PC-3 (cell line): ENCODE results near the gene SH3BP4. TPM values are rescaled to one million over a fixed set of nuclear protein-coding genes. Genes with fewer than 3 reads are reported as not detected.

Source experiments
- ATAC-seq: fragments of 200-7000 bp; cut with Tn5 transposase; 2 replicates; pipeline ENCODE4 v1.9.1; 2020; ENCODE audit warnings: mild to moderate bottlenecking, moderate library complexity
- BruUV-seq: library from RNA; stranded (reverse); fragments of 400-500 nt; replicated peaks from 2 replicates; lab custom pipeline; 2021; lab: Mats Ljungman, UMichigan
- CTCF ChIA-PET: fragments of 300-600 bp; sonication (Branson Sonifier 250); formaldehyde crosslinking; loops from one replicate; lab custom pipeline; 2022; ENCODE audit warnings: antibody characterized with exemption; lab: Charles Lee
- POLR2A ChIA-PET: fragments of 300-600 bp; sonication (Branson Sonifier 250); formaldehyde crosslinking; loops from one replicate; lab custom pipeline; 2022; ENCODE audit warnings: antibody characterized with exemption; ENCODE audit not compliant: unreplicated experiment; lab: Charles Lee
- DNase-seq: peaks from one replicate; pipeline ENCODE4 v3.0.0-alpha.2; 2015
- H2AFZ ChIP-seq: fragments of 300-600 bp; sonication (generic); 2 replicates; pipeline ENCODE4 v1.6.0; 2016; ENCODE audit warnings: antibody characterized with exemption, low read length
- H3F3A ChIP-seq: fragments of 300-600 bp; sonication (generic); one replicate; pipeline ENCODE4 v1.6.0; 2017; ENCODE audit warnings: antibody characterized with exemption, low read length, control low read depth, mild to moderate bottlenecking; ENCODE audit not compliant: unreplicated experiment
- H3K27ac ChIP-seq: fragments of 300-600 bp; sonication (generic); 2 replicates; pipeline ENCODE4 v1.5.1; 2016; ENCODE audit warnings: mild to moderate bottlenecking, low read length
- H3K27me3 ChIP-seq: fragments of 300-600 bp; sonication (generic); 2 replicates; pipeline ENCODE4 v1.6.1; 2016; ENCODE audit warnings: low read length, mixed read lengths
- H3K36me3 ChIP-seq: fragments of 300-600 bp; sonication (generic); 2 replicates; pipeline ENCODE4 v1.6.1; 2016; ENCODE audit warnings: low read depth, mixed run types, low read length, mixed read lengths
- H3K4me1 ChIP-seq: fragments of 300-600 bp; sonication (generic); 2 replicates; pipeline ENCODE4 v1.5.1; 2016; ENCODE audit warnings: low read length; ENCODE audit not compliant: insufficient read depth
- H3K4me2 ChIP-seq: fragments of 300-600 bp; sonication (generic); 2 replicates; pipeline ENCODE4 v1.6.0; 2016; ENCODE audit warnings: low read length
- H3K4me3 ChIP-seq: fragments of 300-600 bp; sonication (generic); 2 replicates; pipeline ENCODE4 v1.5.1; 2016; ENCODE audit warnings: mild to moderate bottlenecking, low read length, mixed read lengths
- H3K79me2 ChIP-seq: fragments of 300-600 bp; sonication (generic); 2 replicates; pipeline ENCODE4 v1.6.1; 2017; ENCODE audit warnings: low read length, mixed read lengths
- H3K9ac ChIP-seq: fragments of 300-600 bp; sonication (generic); 2 replicates; pipeline ENCODE4 v1.6.0; 2016; ENCODE audit warnings: mild to moderate bottlenecking, low read length
- H3K9me2 ChIP-seq: fragments of 300-600 bp; sonication (generic); replicated peaks from 2 replicates; pipeline ENCODE4 v1.6.1; 2016; ENCODE audit warnings: mixed run types, low read length, mixed read lengths
- H3K9me3 ChIP-seq: fragments of 300-600 bp; sonication (generic); 2 replicates; pipeline ENCODE4 v1.6.1; 2016; ENCODE audit warnings: low read length, mixed read lengths
- H4K20me1 ChIP-seq: fragments of 300-600 bp; sonication (generic); 2 replicates; pipeline ENCODE4 v1.6.1; 2016; ENCODE audit warnings: low read length, mixed read lengths
- EZH2 ChIP-seq: fragments of 300-600 bp; sonication (generic); IDR thresholded peaks from one replicate; pipeline ENCODE4 v1.6.1; 2017; ENCODE audit warnings: antibody characterized with exemption, mild to moderate bottlenecking, low read length; ENCODE audit not compliant: unreplicated experiment
- EZH2phosphoT487 ChIP-seq: fragments of 300-600 bp; sonication (generic); IDR thresholded peaks from 2 replicates; pipeline ENCODE4 v1.6.1; 2018; ENCODE audit warnings: mild to moderate bottlenecking, antibody characterized with exemption, low read length, borderline replicate concordance
- intact Hi-C: fragments of 100-400 bp; cut with micrococcal nuclease; formaldehyde crosslinking; loops from 2 replicates; pipeline ENCODE4 v1.9.0; 2023
- total RNA-seq: library from RNA; depleted of rRNA; stranded (reverse); fragments of >200 nt; gene quantifications from 2 replicates; pipeline ENCODE4 v1.2.3, GENCODE V29; 2014
- TF ChIP-seq, protein P1 (sequence below): fragments of 300-600 bp; sonication (generic); conservative IDR thresholded peaks from 2 replicates; pipeline ENCODE4 v1.5.1; 2017; ENCODE audit warnings: antibody characterized with exemption, low read depth, mild to moderate bottlenecking, low read length

SH3BP4 gene
- total RNA-seq, 1 experiment from 2014 or later = 35.2 TPM

DNA sequence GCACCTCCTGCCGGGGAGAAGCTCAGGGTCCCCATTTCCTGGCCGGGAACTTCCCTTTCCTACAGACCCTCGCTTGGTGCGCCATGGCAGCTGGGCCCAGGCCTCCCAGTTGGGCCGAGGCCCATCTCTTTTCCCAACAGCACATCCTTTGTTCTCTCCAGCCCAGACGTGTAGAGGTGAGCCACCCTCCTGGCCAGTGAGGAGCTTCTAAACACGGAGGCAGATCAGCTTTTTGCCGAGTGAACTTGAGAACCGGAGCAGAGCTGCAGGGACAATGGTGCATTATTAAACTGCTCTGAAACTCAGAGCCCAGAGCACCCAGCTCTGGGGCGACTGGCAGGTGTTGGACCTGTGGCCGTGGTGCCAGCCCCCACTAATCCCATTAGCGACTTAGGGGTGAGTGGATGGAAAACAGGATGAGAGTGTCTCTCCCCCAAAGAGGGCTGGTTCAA lies 25.4 kb downstream of the SH3BP4 start:
- Histone ChIP-seq H2AFZ (no peak overlapping the region), H3K4me3 (no peak overlapping the region), H3K4me2 (no peak overlapping the region)

DNA sequence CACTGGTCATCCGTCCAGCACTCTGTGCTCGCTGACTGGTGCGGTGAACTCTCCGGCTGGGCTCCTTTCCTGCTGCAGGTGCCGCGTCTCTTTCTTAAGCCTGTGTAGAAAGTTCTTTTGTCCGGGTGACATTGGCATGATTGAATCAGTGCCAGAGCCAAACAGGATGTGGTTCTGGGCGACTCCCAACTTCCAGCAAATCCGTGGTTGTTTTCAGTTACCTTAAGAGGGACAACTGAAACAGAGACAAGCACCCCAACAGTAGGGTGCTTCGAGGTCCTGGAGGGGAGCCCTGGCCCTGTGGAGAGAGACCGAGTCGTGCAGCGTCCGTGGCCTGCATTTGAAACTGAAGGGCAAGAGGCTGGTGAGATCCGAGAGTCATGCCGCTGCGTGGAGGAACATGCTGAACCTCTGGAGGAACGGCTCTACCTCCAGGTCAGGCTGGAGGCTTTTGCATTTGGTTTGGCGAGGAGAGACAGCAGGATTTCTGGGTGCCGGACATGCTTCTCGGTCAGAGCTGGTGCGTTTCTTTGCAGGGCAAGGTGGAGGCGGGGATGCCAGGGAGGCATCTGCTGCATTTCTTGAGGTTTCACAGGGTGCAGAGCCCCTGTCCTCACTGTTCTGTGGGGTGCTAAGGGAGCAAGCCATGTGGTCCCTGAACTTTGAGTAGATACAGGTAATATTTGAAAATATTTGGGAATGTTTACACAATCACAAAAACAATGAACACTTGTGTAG lies 26.8 kb downstream of the SH3BP4 start:
- Histone ChIP-seq H3K9me2 (no peaks in the 10 kb centered on the region), H3K4me2 (peak overlapping the region; percentile 90), H3F3A (peaks cover 19% of the 10 kb centered on the region), H2AFZ (peak overlapping the region; percentile 48), H3K4me1 (peaks cover 53% of the 10 kb centered on the region), H3K27ac (peak overlapping the region; percentile 96), H3K79me2 (peaks cover 90% of the 10 kb centered on the region), H3K9me3 (no peaks in the 10 kb centered on the region), H3K27me3 (no peaks in the 10 kb centered on the region), H3K9ac (peak overlapping the region; percentile 56), H4K20me1 (no peaks in the 10 kb centered on the region), H3K4me3 (peak overlapping the region; percentile 64), H3K36me3 (0 out of 2 replicates have a peak, but pooled peaks cover 3% of the 10 kb centered on the region)
- intact Hi-C loops = no loop called here
- TSS peak; percentile 11 for BruUV-seq
- no peak for TF ChIP-seq EZH2phosphoT487
- TF ChIP-seq EZH2 = no peak
- ATAC-seq (peak; percentile 31), DNase-seq (peak; percentile 88)
- CTCF ChIA-PET = interaction anchor here (0.9 kb wide), 1 partner anchor 26 kb away, joined by 3 read pairs; no protein-coding TSS in a partner anchor
- POLR2A ChIA-PET = no interaction called here

More for the DNA sequence above, 25.4 kb downstream of the SH3BP4 start:
- Histone ChIP-seq H3K9me3 (no peaks in the 10 kb centered on the region), H3K27ac (no peak overlapping the region), H4K20me1 (no peaks in the 10 kb centered on the region), H3K9me2 (no peaks in the 10 kb centered on the region), H3K36me3 (0 out of 2 replicates have a peak, but pooled peaks cover 3% of the 10 kb centered on the region), H3F3A (peaks cover 19% of the 10 kb centered on the region), H3K4me1 (peaks cover 45% of the 10 kb centered on the region), H3K9ac (no peak overlapping the region), H3K27me3 (no peaks in the 10 kb centered on the region), H3K79me2 (peaks cover 90% of the 10 kb centered on the region)
- CTCF ChIA-PET = no interaction called here
- POLR2A ChIA-PET = no interaction called here
- intact Hi-C loops = no loop called here
- no peak for ATAC-seq
- no TSS peak for BruUV-seq
- no peak for TF ChIP-seq EZH2phosphoT487
- no peak for TF ChIP-seq EZH2
- no peak for DNase-seq

DNA sequence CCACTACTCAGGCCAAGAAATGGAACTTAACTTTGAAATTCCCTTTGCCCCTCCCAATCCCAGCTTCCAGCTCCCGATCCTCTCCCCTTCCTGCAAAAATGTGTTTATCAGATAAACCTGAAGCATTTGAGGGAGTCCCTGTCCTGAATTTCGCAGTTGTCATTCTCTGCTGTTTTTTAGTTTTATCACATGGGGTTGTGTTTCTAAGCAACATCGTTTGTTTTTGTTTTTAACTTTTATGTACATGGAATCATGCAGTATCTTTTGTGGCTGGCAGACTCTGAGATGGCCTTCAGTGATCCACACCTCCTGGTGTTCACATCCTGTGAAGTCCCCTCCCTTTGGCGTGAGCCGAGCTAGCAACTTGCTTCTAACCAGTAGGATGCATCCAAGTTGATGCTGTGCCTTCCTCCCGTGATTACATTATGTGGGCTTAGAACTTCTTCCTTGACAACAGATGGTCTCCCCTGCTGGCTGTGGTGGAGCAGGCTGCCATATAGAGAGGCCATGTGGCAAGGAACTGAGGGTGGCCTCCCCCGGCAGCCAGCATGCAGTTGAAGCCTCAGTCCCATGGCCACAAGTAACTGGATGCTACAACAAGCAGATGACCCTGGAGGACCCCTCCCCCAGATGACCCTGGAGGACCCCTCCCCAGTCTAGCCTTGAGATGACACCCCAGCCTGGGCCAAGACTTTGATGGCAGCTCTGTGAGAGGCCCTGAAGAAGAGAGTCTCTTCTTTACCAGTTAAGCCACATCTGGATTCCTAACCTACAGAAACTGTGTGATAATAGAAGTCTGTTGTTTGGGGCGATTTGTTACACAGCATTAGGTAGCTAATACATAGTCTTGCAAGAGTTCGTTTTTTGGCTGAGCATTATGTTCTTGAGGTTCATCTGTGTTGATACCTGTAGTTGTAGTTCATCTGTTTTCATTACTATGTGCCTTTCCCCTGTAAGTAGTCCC lies 27.7 kb downstream of the SH3BP4 start:
- peak overlapping the region; percentile 90 for H3K4me2 ChIP-seq
- H2AFZ ChIP-seq = no peak overlapping the region
- ATAC-seq = no peak
- BruUV-seq = no TSS peak
- no peaks in the 10 kb centered on the region for H3K9me3 ChIP-seq
- peak overlapping the region; percentile 96 for H3K27ac ChIP-seq
- no peak for TF ChIP-seq EZH2
- TF ChIP-seq EZH2phosphoT487 = no peak
- TF ChIP-seq, protein P1, sequence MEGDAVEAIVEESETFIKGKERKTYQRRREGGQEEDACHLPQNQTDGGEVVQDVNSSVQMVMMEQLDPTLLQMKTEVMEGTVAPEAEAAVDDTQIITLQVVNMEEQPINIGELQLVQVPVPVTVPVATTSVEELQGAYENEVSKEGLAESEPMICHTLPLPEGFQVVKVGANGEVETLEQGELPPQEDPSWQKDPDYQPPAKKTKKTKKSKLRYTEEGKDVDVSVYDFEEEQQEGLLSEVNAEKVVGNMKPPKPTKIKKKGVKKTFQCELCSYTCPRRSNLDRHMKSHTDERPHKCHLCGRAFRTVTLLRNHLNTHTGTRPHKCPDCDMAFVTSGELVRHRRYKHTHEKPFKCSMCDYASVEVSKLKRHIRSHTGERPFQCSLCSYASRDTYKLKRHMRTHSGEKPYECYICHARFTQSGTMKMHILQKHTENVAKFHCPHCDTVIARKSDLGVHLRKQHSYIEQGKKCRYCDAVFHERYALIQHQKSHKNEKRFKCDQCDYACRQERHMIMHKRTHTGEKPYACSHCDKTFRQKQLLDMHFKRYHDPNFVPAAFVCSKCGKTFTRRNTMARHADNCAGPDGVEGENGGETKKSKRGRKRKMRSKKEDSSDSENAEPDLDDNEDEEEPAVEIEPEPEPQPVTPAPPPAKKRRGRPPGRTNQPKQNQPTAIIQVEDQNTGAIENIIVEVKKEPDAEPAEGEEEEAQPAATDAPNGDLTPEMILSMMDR = no peak
- CTCF ChIA-PET = interaction anchor here (0.9 kb wide), 1 partner anchor 26 kb away, joined by 3 read pairs; no protein-coding TSS in a partner anchor
- H3K4me1 ChIP-seq = peaks cover 53% of the 10 kb centered on the region
- H3K9me2 ChIP-seq = no peaks in the 10 kb centered on the region
- H3K27me3 ChIP-seq = no peaks in the 10 kb centered on the region
- H3K36me3 ChIP-seq = 0 out of 2 replicates have a peak, but pooled peaks cover 3% of the 10 kb centered on the region
- H3K4me3 ChIP-seq = peak overlapping the region; percentile 64
- POLR2A ChIA-PET = interaction anchor here (0.7 to 1.2 kb wide), 2 partner anchors 48 to 135 kb away, joined by 4 to 7 read pairs; no protein-coding TSS in a partner anchor
- intact Hi-C loops = loop anchor here (2.0 to 10.0 kb wide), 2 partner anchors 27 to 115 kb away; partner anchors contain the start of gene SH3BP4
- H3F3A ChIP-seq = peaks cover 19% of the 10 kb centered on the region
- peak overlapping the region; percentile 75 for H3K9ac ChIP-seq
- DNase-seq = peak; percentile 42
- peaks cover 92% of the 10 kb centered on the region for H3K79me2 ChIP-seq
- H4K20me1 ChIP-seq = no peaks in the 10 kb centered on the region
